GM11168 (cell line): Measurements from ENCODE around the gene LONRF2.

Source experiments
- in situ Hi-C: fragments of 300-500 bp; cut with MboI; formaldehyde crosslinking; loops from one replicate; pipeline ENCODE4 v1.12.0; 2022; ENCODE audit warnings: low sequenced_read_pairs; ENCODE audit not compliant: unreplicated experiment

LONRF2 gene

GRCh38 chr2:100302585-100302892 lies 19.8 kb downstream of the LONRF2 start:
- in situ Hi-C loops, result no loop called here

- in situ Hi-C loops, result no loop called here
Measured at GRCh38 chr2:100301881-100302584, 20.3 kb downstream of the LONRF2 start.

GRCh38 chr2:100299548-100299947 lies 22.8 kb downstream of the LONRF2 start:
- in situ Hi-C loops, result no loop called here

GRCh38 chr2:100297511-100297910 lies 24.8 kb downstream of the LONRF2 start:
- in situ Hi-C loops, result no loop called here

GRCh38 chr2:100294162-100294497 lies 28.2 kb downstream of the LONRF2 start:
- in situ Hi-C loops, result no loop called here

GRCh38 chr2:100293341-100294161 lies 28.8 kb downstream of the LONRF2 start:
- in situ Hi-C loops, result no loop called here

- in situ Hi-C loops, result no loop called here
Measured at GRCh38 chr2:100292022-100292580, 30.2 kb downstream of the LONRF2 start.

- in situ Hi-C loops, result no loop called here
Measured at GRCh38 chr2:100291152-100291970, 30.9 kb downstream of the LONRF2 start.

GRCh38 chr2:100290718-100291151 lies 31.6 kb downstream of the LONRF2 start:
- in situ Hi-C loops, result no loop called here

- in situ Hi-C loops, result no loop called here
Measured at GRCh38 chr2:100289020-100289419, 33.3 kb downstream of the LONRF2 start.

GRCh38 chr2:100286318-100286717 lies 36.0 kb downstream of the LONRF2 start:
- in situ Hi-C loops, result no loop called here

GRCh38 chr2:100285691-100286090 lies 36.6 kb downstream of the LONRF2 start:
- in situ Hi-C loops, result no loop called here

- in situ Hi-C loops, result no loop called here
Measured at GRCh38 chr2:100285011-100285410, 37.3 kb downstream of the LONRF2 start.

- in situ Hi-C loops, result no loop called here
Measured at GRCh38 chr2:100283724-100284501, 38.4 kb downstream of the LONRF2 start.

GRCh38 chr2:100281521-100282438 lies 40.5 kb downstream of the LONRF2 start:
- in situ Hi-C loops, result no loop called here

- in situ Hi-C loops, result no loop called here
Measured at GRCh38 chr2:100279586-100280534, 42.4 kb downstream of the LONRF2 start.

GRCh38 chr2:100278986-100279385 lies 43.3 kb downstream of the LONRF2 start:
- in situ Hi-C loops, result no loop called here

- in situ Hi-C loops, result no loop called here
Measured at GRCh38 chr2:100278501-100278900, 43.8 kb downstream of the LONRF2 start.
